GM12873 (cell line): ENCODE data around the gene CCRL2.

Experiments
- TF ChIP-seq, protein P1 (sequence below): IDR thresholded peaks from 2 replicates; pipeline ENCODE4 v1.5.1; 2012; ENCODE audit warnings: low read depth, mild to moderate bottlenecking, moderate library complexity, low read length, control low read depth; ENCODE audit not compliant: insufficient read depth; ENCODE audit errors: missing control alignments

CCRL2 gene

GRCh38 chr3:46383211-46383950 is 23.7 kb upstream of the CCRL2 start:
- TF ChIP-seq, protein P1, sequence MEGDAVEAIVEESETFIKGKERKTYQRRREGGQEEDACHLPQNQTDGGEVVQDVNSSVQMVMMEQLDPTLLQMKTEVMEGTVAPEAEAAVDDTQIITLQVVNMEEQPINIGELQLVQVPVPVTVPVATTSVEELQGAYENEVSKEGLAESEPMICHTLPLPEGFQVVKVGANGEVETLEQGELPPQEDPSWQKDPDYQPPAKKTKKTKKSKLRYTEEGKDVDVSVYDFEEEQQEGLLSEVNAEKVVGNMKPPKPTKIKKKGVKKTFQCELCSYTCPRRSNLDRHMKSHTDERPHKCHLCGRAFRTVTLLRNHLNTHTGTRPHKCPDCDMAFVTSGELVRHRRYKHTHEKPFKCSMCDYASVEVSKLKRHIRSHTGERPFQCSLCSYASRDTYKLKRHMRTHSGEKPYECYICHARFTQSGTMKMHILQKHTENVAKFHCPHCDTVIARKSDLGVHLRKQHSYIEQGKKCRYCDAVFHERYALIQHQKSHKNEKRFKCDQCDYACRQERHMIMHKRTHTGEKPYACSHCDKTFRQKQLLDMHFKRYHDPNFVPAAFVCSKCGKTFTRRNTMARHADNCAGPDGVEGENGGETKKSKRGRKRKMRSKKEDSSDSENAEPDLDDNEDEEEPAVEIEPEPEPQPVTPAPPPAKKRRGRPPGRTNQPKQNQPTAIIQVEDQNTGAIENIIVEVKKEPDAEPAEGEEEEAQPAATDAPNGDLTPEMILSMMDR = no peak

DNA sequence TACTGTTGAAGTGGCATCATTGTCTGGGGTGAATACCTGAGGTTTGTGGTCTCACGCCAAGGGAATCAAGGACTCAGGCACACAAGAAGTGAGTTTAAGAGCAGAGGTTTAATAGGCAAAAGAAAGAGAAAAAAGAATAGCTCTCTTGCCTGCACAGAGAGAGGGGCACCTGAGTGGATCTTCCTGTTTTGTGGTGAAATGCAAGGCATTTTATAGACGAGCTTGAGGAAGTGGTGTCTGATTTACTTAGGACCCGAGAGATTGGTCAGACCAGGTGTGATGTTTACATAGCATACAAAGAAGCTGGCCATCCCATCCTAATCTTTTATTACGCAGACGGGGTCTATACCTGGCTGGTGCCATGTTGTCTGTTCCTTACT is 23.1 kb upstream of the CCRL2 start:
- TF ChIP-seq, protein P1 = no peak

- TF ChIP-seq, protein P1 = no peak
Measured at GRCh38 chr3:46386205-46386604, 20.9 kb upstream of the CCRL2 start.

- TF ChIP-seq, protein P1 = no peak
Measured at GRCh38 chr3:46389306-46389705, 17.8 kb upstream of the CCRL2 start.

GRCh38 chr3:46393011-46393410 is 14.0 kb upstream of the CCRL2 start:
- TF ChIP-seq, protein P1 = no peak

GRCh38 chr3:46393554-46394434 is 13.3 kb upstream of the CCRL2 start:
- TF ChIP-seq, protein P1 = no peak

DNA sequence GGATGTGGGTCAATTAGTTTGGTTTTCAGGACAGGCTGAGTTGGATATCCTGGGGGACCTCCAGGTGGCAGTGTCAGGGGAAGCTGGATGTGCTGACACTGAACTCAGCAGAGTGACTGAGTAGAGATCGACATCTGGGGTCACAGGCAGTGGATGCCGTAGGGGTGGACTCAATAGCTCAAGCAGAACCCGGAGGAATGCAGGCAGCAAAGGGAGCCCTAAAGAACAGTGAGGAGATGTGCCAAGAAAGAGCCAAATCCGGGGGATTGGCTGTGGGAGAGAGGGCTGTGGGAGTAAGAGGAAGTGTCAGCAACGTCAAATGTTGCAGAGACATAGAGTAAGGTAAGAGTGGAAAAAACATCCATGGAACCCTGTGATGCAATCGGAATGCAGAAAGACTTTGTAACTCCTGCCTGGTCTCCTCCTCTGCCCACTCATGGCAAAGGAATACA is 11.8 kb upstream of the CCRL2 start:
- TF ChIP-seq, protein P1 = peak; percentile 34
